Spleen (tissue), 7 donors: ENCODE results near the gene WDR47.

ENCODE experiments used
- POLR2A ChIP-seq, 3 donors: fragments of 450-650 bp; IDR thresholded peaks; one replicate each; pipeline ENCODE4 v1.5.1; 2017; ENCODE audit warnings: antibody characterized with exemption in 3 of 3, mild to moderate bottlenecking in 1 of 3
- POLR2AphosphoS5 ChIP-seq, 3 donors: sonication (generic); formaldehyde crosslinking; IDR thresholded peaks; one replicate each; pipeline ENCODE4 v1.5.1; 2017; ENCODE audit warnings: antibody characterized with exemption in 3 of 3
- TF ChIP-seq, protein P1 (sequence below), 11 experiments: fragments of 200-600 bp in 7 of 11; fragments of 450-650 bp in 4 of 11; sonication (generic) in 4 of 11; IDR thresholded peaks in 8 of 11; conservative IDR thresholded peaks in 3 of 11; 1 replicate in 7 of 11; 2 replicates in 4 of 11; pipeline versions ENCODE4 v1.4.0 to v1.8.0; 2016 to 2021; ENCODE audit warnings: antibody characterized with exemption in 11 of 11, inconsistent platforms in 4 of 11, mild to moderate bottlenecking in 1 of 11
- donor health status: DM: no; HTN: no; CAD: no; lungs with moderate emphysema.
- donor health status: DM: no; HTN: no; CAD: no.
- donor health status: DM: no; HTN: no; CAD: no.

GRCh38 chr1:108969346-108969745, 72.6 kb downstream of the WDR47 start:
- TF ChIP-seq, protein P1, sequence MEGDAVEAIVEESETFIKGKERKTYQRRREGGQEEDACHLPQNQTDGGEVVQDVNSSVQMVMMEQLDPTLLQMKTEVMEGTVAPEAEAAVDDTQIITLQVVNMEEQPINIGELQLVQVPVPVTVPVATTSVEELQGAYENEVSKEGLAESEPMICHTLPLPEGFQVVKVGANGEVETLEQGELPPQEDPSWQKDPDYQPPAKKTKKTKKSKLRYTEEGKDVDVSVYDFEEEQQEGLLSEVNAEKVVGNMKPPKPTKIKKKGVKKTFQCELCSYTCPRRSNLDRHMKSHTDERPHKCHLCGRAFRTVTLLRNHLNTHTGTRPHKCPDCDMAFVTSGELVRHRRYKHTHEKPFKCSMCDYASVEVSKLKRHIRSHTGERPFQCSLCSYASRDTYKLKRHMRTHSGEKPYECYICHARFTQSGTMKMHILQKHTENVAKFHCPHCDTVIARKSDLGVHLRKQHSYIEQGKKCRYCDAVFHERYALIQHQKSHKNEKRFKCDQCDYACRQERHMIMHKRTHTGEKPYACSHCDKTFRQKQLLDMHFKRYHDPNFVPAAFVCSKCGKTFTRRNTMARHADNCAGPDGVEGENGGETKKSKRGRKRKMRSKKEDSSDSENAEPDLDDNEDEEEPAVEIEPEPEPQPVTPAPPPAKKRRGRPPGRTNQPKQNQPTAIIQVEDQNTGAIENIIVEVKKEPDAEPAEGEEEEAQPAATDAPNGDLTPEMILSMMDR (IDR thresholded peaks at IDR 0.05 in 8 of 11, conservative IDR thresholded peaks at IDR 0.05 in 3 of 11) = no peak
- no peak for TF ChIP-seq POLR2A (IDR thresholded peaks at IDR 0.05)
- no peak for TF ChIP-seq POLR2AphosphoS5 (IDR thresholded peaks at IDR 0.05)
